ENCODE measurements around the gene UGT2A3. TPM values are rescaled to one million over a fixed set of nuclear protein-coding genes. Genes with fewer than 3 reads are reported as not detected.

The UGT2A3 gene
- total and polyA plus RNA-seq, 2 of the 8 experiments (the other 6 are each of a cell fraction or from before 2014, with no cell fraction given), result not detected

DNA sequence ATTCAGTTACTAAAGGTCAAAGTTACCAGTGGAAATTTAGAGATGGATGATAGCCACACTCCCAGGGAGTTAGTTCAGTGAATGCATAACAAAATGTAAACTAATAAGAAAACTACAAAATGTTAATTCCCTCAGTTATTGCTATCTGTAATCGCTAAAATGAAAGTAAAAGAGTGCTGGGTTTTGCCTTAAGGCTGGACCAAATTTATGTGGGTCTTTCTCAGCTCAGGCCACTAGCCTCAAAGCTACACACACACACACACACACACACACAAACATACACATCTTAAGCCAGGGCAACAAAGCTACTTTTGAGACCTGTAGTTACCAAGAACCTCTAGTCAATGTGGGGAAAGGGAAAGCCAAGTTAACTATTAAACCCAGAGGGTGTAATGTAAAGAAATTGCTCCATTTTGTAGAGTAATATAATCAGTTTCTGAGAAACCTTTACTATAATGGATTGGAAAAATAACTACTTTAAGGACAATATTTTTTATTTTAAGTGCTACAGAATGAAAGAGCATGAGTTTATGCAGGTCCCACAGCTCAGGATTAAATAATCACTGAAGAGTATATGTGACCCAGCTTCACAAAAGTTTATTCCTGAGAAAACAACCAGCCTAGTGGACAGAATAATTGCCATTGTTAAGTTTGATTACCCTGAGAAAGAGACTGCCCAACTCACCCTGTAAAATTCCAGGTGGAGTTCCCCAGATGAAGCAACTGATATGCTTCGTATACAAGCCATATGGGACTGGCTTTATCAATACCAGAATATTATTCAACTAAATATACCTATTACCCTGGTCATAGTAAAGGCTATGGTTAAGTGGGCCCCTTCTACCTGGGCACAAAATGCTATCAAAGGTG, 8.9 kb upstream of the UGT2A3 start:
- peaks cover 0 to 4% (median 1%) of the 10 kb centered on the region in 4 experiments; a peak in 3 of 8 replicates for H3K36me3 ChIP-seq (ENCODE audit: control insufficient read depth in 2 of 4, insufficient read depth in 4 of 4, low read length in 3 of 4)
- no peak overlapping the region for H3K4me2 ChIP-seq (ENCODE audit: insufficient read depth in 1 of 2, low read depth in 2 of 2, low read length in 2 of 2)
- H2AK5ac ChIP-seq (ENCODE audit: low read depth, low read length), result no peak overlapping the region
- H2BK15ac ChIP-seq (ENCODE audit: low read length), result no peak overlapping the region
- H4K91ac ChIP-seq (replicated peaks; ENCODE audit: insufficient read length, low read length), result no peak overlapping the region
- no peak overlapping the region for H3K27ac ChIP-seq (ENCODE audit: low read depth, low read length)
- H3K23me2 ChIP-seq (ENCODE audit: low read depth, low read length), result no peaks in the 10 kb centered on the region; the same call in 1 of the 2 replicates
- H3K9me3 ChIP-seq (ENCODE audit: insufficient read depth in 2 of 2, low read depth in 1 of 2, low read length in 1 of 2), result peaks cover 0 to 12% of the 10 kb centered on the region in 2 experiments; a peak in 3 of 4 replicates
- ChIA-PET POLR2A (ENCODE audit: partially characterized antibody) (no interaction called here), CTCF (ENCODE audit: partially characterized antibody) (interaction anchor here (0.6 to 1.0 kb wide), 2 partner anchors 106 to 198 kb away, joined by 3 to 5 read pairs; no protein-coding TSS in a partner anchor)
- no peak overlapping the region for H3K4me3 ChIP-seq (ENCODE audit: extremely low read depth in 1 of 4, insufficient read depth in 2 of 4, low read depth in 3 of 4, low read length in 4 of 4)
- 96% methylated on average over 2 of the region's 2 CpGs; no CpG with 5 or more reads in 1 of the 2 experiments for WGBS, 2 experiments (ENCODE audit: extremely low coverage in 1 of 2, insufficient coverage in 1 of 2, insufficient read length in 1 of 2, insufficient replicate concordance in 2 of 2, low coverage in 1 of 2, low lambda C conversion rate in 2 of 2, missing lambda C conversion rate in 1 of 2)
- H2BK120ac ChIP-seq (replicated peaks; ENCODE audit: low read depth, low read length), result no peak overlapping the region
- no peaks in the 10 kb centered on the region for H3K79me2 ChIP-seq (ENCODE audit: control insufficient read depth in 1 of 2, insufficient read depth in 2 of 2, low read length in 2 of 2)
- no peak overlapping the region for H2BK5ac ChIP-seq (ENCODE audit: low read depth, low read length)
- no peak overlapping the region for H3K18ac ChIP-seq (ENCODE audit: extremely low read depth, low read length)
- H3K79me1 ChIP-seq (ENCODE audit: low read depth, low read length), result no peaks in the 10 kb centered on the region
- no peak overlapping the region for H4K5ac ChIP-seq (ENCODE audit: insufficient read length, low read depth, low read length)
- no peak for DNase-seq (ENCODE audit: low read depth in 1 of 2, low spot score in 2 of 2)
- TF ChIP-seq JUN (IDR thresholded peaks at IDR 0.05; ENCODE audit: low read depth, low read length), result no peak
- TF ChIP-seq BACH1 (IDR thresholded peaks at IDR 0.05; ENCODE audit: low read length), result no peak
- H3K27me3 ChIP-seq (replicated peaks in 1 of 4; ENCODE audit: control insufficient read depth in 3 of 4, extremely low read depth in 1 of 4, insufficient read depth in 3 of 4, low read length in 3 of 4), result no peaks in the 10 kb centered on the region
- H2BK12ac ChIP-seq (ENCODE audit: low read depth, low read length), result no peak overlapping the region
- no peak overlapping the region for H3K9ac ChIP-seq (replicated peaks in 1 of 4; ENCODE audit: extremely low read depth in 1 of 4, low read depth in 3 of 4, low read length in 3 of 4)
- no peak overlapping the region for H3K56ac ChIP-seq (replicated peaks; ENCODE audit: insufficient read length, low read depth, low read length)
- no peak for FAIRE-seq
- no peak overlapping the region for H2AFZ ChIP-seq (ENCODE audit: low read length)
- no peak overlapping the region for H4K8ac ChIP-seq (ENCODE audit: extremely low read depth, insufficient read depth, low read length)
- H3K4me1 ChIP-seq (replicated peaks in 1 of 4; ENCODE audit: control insufficient read depth in 3 of 4, insufficient read depth in 4 of 4, low read length in 3 of 4), result peaks cover 0 to 2% (median 0%) of the 10 kb centered on the region in 4 experiments; a peak in 1 of 7 replicates
- no peak overlapping the region for H3K23ac ChIP-seq (ENCODE audit: insufficient read length)
- no peaks in the 10 kb centered on the region for H4K20me1 ChIP-seq (replicated peaks in 1 of 2; ENCODE audit: control insufficient read depth in 1 of 2, insufficient read depth in 2 of 2, low read length in 2 of 2)
- H2BK20ac ChIP-seq (ENCODE audit: low read length), result no peak overlapping the region
- H3K4ac ChIP-seq (replicated peaks; ENCODE audit: insufficient read length, low read depth, low read length), result no peak overlapping the region
- H3K14ac ChIP-seq (ENCODE audit: insufficient read length), result no peak overlapping the region
